Spleen (tissue), 11 donors: ENCODE results near the gene WDR74. TPM values are rescaled to one million over a fixed set of nuclear protein-coding genes. Genes with fewer than 3 reads are reported as not detected.
A peak's percentile ranks its signal among the peaks of the same experiment; 100 is the strongest.

Source experiments
- DNase-seq: peaks from one replicate; pipeline ENCODE4 v3.0.0-alpha.2; 2020
- H3K27ac ChIP-seq, 8 donors: fragments of 200-600 bp; sonication (generic) in 7 of 8; 1 replicate in 4 of 8; 2 replicates in 4 of 8; pipeline versions ENCODE4 v1.5.0 to v1.8.0; 2016 to 2021; ENCODE audit warnings: inconsistent platforms in 4 of 8, mild to moderate bottlenecking in 4 of 8, moderate library complexity in 1 of 8
- H3K27me3 ChIP-seq, 7 donors: fragments of 200-600 bp; sonication (generic) in 6 of 7; replicated peaks in 1 of 7; 1 replicate in 4 of 7; 2 replicates in 3 of 7; pipeline versions ENCODE4 v1.5.0 to v1.8.0; 2016 to 2021; ENCODE audit warnings: inconsistent platforms in 3 of 7, mild to moderate bottlenecking in 1 of 7
- H3K36me3 ChIP-seq, 6 donors: fragments of 200-600 bp; sonication (generic) in 5 of 6; 1 replicate in 4 of 6; 2 replicates in 2 of 6; pipeline versions ENCODE4 v1.5.0 to v1.8.0; 2016 to 2021; ENCODE audit warnings: inconsistent platforms in 2 of 6
- H3K4me1 ChIP-seq, 6 donors: fragments of 200-600 bp; sonication (generic) in 5 of 6; 1 replicate in 3 of 6; 2 replicates in 3 of 6; pipeline versions ENCODE4 v1.5.0 to v1.8.0; 2016 to 2021; ENCODE audit warnings: inconsistent platforms in 3 of 6
- H3K4me3 ChIP-seq, 8 donors: fragments of 200-600 bp; sonication (generic) in 7 of 8; 1 replicate in 4 of 8; 2 replicates in 4 of 8; pipeline versions ENCODE4 v1.5.0 to v1.8.0; 2016 to 2021; ENCODE audit warnings: inconsistent platforms in 4 of 8, mild to moderate bottlenecking in 4 of 8, moderate library complexity in 2 of 8
- H3K9me3 ChIP-seq, 8 donors: fragments of 200-600 bp; sonication (generic) in 7 of 8; 1 replicate in 4 of 8; 2 replicates in 4 of 8; pipeline versions ENCODE4 v1.5.0 to v1.8.0; 2016 to 2021; ENCODE audit warnings: inconsistent platforms in 4 of 8
- POLR2A ChIP-seq, 3 donors: fragments of 450-650 bp; IDR thresholded peaks; one replicate each; pipeline ENCODE4 v1.5.1; 2017; ENCODE audit warnings: antibody characterized with exemption in 3 of 3, mild to moderate bottlenecking in 1 of 3
- POLR2AphosphoS5 ChIP-seq, 3 donors: sonication (generic); formaldehyde crosslinking; IDR thresholded peaks; one replicate each; pipeline ENCODE4 v1.5.1; 2017; ENCODE audit warnings: antibody characterized with exemption in 3 of 3
- WGBS, 5 donors: extraction: QIAGEN DNeasy Blood & Tissue Kit in 3 of 5; methylation state at CpG; one replicate each; pipeline versions ENCODE4 v1.1.5 to v1.1.7; 2013 to 2018; 5-methylcytosine and 5-hydroxymethylcytosine counted together
- intact Hi-C: fragments of 100-400 bp; cut with DNase I; formaldehyde crosslinking; loops from one replicate; pipeline ENCODE4 v1.15.0; 2023; ENCODE audit warnings: low total_unique reads
- polyA plus RNA-seq, 3 donors: library from polyadenylated mRNA; stranded (reverse); fragments of 200-250 nt; gene quantifications; one replicate each; pipeline ENCODE4 v1.2.1, GENCODE V29; 2013
- total RNA-seq, 7 donors: library from RNA; depleted of rRNA in 3 of 7; stranded (reverse); fragments of >200 nt in 3 of 7; fragmentation: NEBNext Ultra II Directional in 4 of 7; extraction: Animal tissue kit (Norgen Biotek cat#: 25700) in 4 of 7; gene quantifications; one replicate each; pipeline versions ENCODE4 v1.1.0 to v1.2.1, GENCODE V29; 2016 to 2021
- TF ChIP-seq, protein P1 (sequence below), 11 experiments: fragments of 200-600 bp in 7 of 11; fragments of 450-650 bp in 4 of 11; sonication (generic) in 4 of 11; IDR thresholded peaks in 8 of 11; conservative IDR thresholded peaks in 3 of 11; 1 replicate in 7 of 11; 2 replicates in 4 of 11; pipeline versions ENCODE4 v1.4.0 to v1.8.0; 2016 to 2021; ENCODE audit warnings: antibody characterized with exemption in 11 of 11, inconsistent platforms in 4 of 11, mild to moderate bottlenecking in 1 of 11
- donor health status: healthy with polysubstance abuse.
- donor health status: DM: no; HTN: no; CAD: no; lungs with moderate emphysema.
- donor health status: DM: no; HTN: no; CAD: no.
- donor health status: Bipolar disorder and iron deficiency.
- donor health status: healthy.
- donor health status: DM: no; HTN: no; CAD: no.
- donor health status: DM: yes; HTN: yes; CAD: no.

Gene WDR74
- total and polyA plus RNA-seq, 10 donors: 29.0 to 66.2 (median 50.1) TPM

DNA sequence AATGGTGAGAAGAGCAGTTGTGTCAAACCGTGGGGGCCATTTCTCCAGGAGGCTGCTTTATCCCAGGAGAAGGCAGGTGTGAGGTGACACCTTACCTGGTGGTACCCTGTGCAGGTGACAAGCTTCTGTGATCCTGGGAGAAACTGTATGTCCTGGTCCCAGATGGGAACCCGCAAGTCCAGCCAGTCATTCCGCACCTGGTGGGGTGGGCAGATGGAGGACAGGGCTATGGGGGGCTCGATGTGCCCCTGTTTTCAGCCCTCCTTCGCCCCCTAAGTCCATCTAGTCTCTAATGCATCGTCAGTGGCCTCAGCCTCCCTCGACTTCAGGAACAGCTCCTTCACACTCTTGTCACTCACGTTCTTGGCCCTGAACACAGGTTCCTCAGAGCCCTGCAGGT lies 4.1 kb downstream of the WDR74 start:
- intact Hi-C loops: no loop called here
- H3K27me3 ChIP-seq: no peaks in the 10 kb centered on the region
- peak; percentile 45 for DNase-seq
- TF ChIP-seq POLR2AphosphoS5 (IDR thresholded peaks at IDR 0.05): peak in 1 of 3 donors; percentile 28
- TF ChIP-seq POLR2A (IDR thresholded peaks at IDR 0.05): no peak
- TF ChIP-seq, protein P1, sequence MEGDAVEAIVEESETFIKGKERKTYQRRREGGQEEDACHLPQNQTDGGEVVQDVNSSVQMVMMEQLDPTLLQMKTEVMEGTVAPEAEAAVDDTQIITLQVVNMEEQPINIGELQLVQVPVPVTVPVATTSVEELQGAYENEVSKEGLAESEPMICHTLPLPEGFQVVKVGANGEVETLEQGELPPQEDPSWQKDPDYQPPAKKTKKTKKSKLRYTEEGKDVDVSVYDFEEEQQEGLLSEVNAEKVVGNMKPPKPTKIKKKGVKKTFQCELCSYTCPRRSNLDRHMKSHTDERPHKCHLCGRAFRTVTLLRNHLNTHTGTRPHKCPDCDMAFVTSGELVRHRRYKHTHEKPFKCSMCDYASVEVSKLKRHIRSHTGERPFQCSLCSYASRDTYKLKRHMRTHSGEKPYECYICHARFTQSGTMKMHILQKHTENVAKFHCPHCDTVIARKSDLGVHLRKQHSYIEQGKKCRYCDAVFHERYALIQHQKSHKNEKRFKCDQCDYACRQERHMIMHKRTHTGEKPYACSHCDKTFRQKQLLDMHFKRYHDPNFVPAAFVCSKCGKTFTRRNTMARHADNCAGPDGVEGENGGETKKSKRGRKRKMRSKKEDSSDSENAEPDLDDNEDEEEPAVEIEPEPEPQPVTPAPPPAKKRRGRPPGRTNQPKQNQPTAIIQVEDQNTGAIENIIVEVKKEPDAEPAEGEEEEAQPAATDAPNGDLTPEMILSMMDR (IDR thresholded peaks at IDR 0.05 in 8 of 11, conservative IDR thresholded peaks at IDR 0.05 in 3 of 11): no peak
- peaks cover 0 to 49% (median 29%) of the 10 kb centered on the region in 6 donors for H3K36me3 ChIP-seq
- WGBS, 5 donors: 86 to 93% (median 90%) methylated on average over 6 to 8 of the region's 8 CpGs
- H3K4me1 ChIP-seq: peaks cover 20 to 79% (median 54%) of the 10 kb centered on the region in 6 donors
- no peak overlapping the region for H3K4me3 ChIP-seq
- H3K27ac ChIP-seq: no peak overlapping the region
- no peaks in the 10 kb centered on the region for H3K9me3 ChIP-seq

GRCh38 chr11:62832336-62833234 lies 6.8 kb downstream of the WDR74 start, which contains the start of gene TEX54:
TSS of gene TEX54 (minus strand) at chr11:62832841.
- intact Hi-C loops: no loop called here
- Histone ChIP-seq H3K4me1 (peaks cover 22 to 89% (median 62%) of the 10 kb centered on the region in 6 donors), H3K27me3 (no peaks in the 10 kb centered on the region), H3K36me3 (peaks cover 0 to 72% (median 32%) of the 10 kb centered on the region in 6 donors), H3K9me3 (no peaks in the 10 kb centered on the region), H3K4me3 (peak within 1 kb of the TSS; percentile 56 to 92 (median 74)), H3K27ac (peak within 1 kb of the TSS; percentile 90 to 99 (median 96))
- DNase-seq: peak; percentile 85
- TF ChIP-seq, protein P1 (IDR thresholded peaks at IDR 0.05 in 8 of 11, conservative IDR thresholded peaks at IDR 0.05 in 3 of 11): no peak
- TF ChIP-seq POLR2A (IDR thresholded peaks at IDR 0.05): no peak
- no peak for TF ChIP-seq POLR2AphosphoS5 (IDR thresholded peaks at IDR 0.05)
- 19 to 24% (median 21%) methylated on average over 38 to 40 of the region's 40 CpGs for WGBS, 5 donors

GRCh38 chr11:62831520-62832335 lies 7.7 kb downstream of the WDR74 start, which contains the start of gene STX5:
TSS of gene STX5 (minus strand) at chr11:62832051. CDS start at chr11:62831243, 808 bp downstream.
- Histone ChIP-seq H3K36me3 (peaks cover 0 to 72% (median 40%) of the 10 kb centered on the region in 6 donors), H3K4me3 (peak within 1 kb of the TSS; percentile 56 to 92 (median 74)), H3K9me3 (no peaks in the 10 kb centered on the region), H3K4me1 (peaks cover 22 to 86% (median 59%) of the 10 kb centered on the region in 6 donors), H3K27me3 (no peaks in the 10 kb centered on the region), H3K27ac (peak within 1 kb of the TSS; percentile 90 to 99 (median 96))
- DNase-seq: peak; percentile 99
- 0 to 1% (median 1%) methylated on average over 41 to 65 of the region's 65 CpGs for WGBS, 5 donors
- intact Hi-C loops: no loop called here
- peak; percentile 21 to 66 (median 65) for TF ChIP-seq POLR2A (IDR thresholded peaks at IDR 0.05)
- TF ChIP-seq POLR2AphosphoS5 (IDR thresholded peaks at IDR 0.05): peak; percentile 94 to 97 (median 94)
- TF ChIP-seq, protein P1 (IDR thresholded peaks at IDR 0.05 in 8 of 11, conservative IDR thresholded peaks at IDR 0.05 in 3 of 11): peak in 1 of 11 experiments; percentile 17
